T-helper 1 cell (primary cell): ENCODE results near the gene BMP6.

Experiments
- DNase-seq, 5 donors: peaks; one replicate each; pipeline ENCODE4 v3.0.0-alpha.2; 2012 to 2020

Gene BMP6

GRCh38 chr6:7720346-7720745 is 5.6 kb upstream of the BMP6 start:
- no peak for DNase-seq

- no peak for DNase-seq
These were observed 4.2 kb upstream of the BMP6 start for GRCh38 chr6:7721649-7722048.

DNA sequence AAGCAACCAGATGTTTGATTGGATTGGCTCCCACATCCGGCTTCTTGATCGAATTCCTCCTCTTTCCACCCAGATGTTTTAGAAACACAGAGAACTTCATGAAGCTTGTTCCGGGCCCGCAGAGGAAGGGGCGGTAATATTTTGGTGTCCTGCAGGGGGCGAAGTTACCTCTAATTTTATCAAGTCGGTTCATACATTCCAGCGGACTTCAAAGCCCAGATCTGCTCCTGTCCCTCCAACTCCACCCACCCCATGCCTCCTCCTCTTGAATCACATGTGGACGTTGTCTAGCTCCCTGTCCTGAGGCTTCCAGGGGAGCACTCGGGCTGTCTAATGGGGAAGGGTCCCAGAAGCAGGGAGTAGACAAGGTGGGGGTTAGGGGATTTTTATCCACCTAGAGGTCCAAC is 2.9 kb upstream of the BMP6 start:
- peak in 2 of 5 donors; percentile 49 to 51 for DNase-seq

DNA sequence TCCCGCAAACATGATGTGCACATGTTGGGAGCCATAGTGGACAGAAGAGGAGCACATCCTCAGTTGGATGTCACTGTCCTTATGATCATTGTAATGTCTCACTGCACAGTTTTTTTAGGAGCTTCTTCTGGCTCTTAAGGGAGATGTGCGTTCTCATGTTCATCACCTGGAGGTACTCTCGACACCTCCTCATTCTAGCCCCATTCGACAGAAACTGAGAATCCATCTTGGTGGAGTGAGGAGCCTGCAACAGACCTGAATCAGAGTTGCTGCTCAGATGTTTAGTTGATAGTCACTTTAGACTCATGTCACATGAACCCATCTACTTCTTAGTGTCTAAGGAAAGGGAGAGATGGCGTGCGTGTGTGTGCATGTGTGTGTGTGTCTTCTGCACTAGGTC is 2.3 kb upstream of the BMP6 start:
- DNase-seq: no peak

- no peak for DNase-seq
These were observed 487 bp upstream of the BMP6 start for GRCh38 chr6:7725412-7725811.

DNA sequence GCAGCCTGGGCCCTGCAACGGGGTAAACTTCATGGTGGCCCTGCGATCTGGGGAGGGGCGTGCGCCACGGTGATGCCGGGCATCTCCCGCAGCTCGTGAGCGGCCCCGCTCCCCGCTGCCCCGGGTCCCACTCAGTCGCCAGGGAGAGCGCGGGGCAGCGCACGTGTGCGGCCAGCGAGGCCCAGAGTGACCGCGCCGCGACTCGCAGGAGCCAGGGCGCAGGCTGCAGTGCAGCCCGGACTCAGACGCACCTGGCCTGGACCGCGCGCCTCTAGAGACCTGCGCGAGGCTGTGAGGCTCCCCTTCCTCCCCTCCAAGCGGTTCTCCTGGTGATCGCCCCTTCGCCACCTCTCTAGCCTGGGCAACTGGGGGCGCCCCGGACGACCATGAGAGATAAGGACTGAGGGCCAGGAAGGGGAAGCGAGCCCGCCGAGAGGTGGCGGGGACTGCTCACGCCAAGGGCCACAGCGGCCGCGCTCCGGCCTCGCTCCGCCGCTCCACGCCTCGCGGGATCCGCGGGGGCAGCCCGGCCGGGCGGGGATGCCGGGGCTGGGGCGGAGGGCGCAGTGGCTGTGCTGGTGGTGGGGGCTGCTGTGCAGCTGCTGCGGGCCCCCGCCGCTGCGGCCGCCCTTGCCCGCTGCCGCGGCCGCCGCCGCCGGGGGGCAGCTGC is 652 bp downstream of the BMP6 start:
- DNase-seq: no peak

GRCh38 chr6:7727086-7727945 is 1.4 kb downstream of the BMP6 start:
- no peak for DNase-seq

GRCh38 chr6:7727946-7728854 is 2.3 kb downstream of the BMP6 start:
- DNase-seq: peak in 1 of 5 donors; percentile 10

DNA sequence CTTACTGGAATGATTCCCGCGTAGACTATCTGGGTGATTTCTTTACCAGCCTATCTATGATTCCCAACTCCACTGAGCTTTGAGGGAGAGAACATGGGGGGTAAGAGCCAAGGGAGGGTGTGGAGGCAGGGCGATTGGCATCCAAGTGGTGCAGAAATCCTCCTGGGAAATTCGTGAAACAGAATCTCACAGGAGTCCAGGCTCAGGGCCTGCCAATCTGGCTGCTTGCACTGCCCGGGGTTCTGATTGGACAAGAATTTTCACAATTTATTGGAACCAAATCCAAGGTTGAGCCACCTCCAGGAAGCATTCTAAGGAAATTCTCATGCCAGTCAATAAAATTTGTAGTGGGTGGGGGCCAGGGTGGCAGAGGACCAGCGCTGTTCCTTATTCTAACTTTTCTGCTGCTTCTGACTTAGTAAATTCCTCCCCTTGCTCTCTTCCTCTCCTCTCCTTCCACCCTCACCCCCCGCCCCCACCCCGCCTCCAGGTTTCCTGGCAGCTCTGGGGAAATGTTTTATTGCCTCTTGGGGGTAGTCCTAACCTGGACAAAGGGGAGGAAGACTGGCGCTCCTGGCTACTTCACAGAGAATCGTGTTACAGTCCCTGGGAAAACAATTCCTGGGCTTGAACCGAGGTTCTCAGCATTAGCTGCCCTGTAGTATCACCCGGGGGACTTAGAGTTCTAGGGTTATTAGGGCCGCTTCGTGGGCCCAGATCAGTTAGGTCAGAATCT is 3.1 kb downstream of the BMP6 start:
- no peak for DNase-seq

- no peak for DNase-seq
These were observed 4.3 kb downstream of the BMP6 start for GRCh38 chr6:7730001-7730783.

DNA sequence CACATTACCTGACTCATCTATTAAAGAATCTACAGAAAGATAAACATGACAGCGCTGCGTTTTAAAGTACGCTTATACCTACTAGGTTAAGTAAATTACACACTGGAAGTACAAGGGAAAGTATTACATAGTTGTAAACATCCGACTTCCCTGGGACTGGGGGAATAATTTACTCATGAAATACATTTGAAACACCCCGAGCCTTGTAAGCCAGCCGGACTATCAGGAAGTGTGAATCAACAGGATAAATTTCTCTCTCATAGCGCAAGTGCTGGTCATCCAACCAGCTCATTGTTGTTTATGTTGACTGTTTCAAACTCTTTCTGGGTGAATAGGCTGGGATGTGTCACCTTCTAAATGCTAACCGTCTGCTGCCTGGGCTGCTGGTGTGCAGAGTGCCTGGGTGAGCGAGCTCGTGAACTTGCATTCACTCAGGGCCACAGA is 4.9 kb downstream of the BMP6 start:
- no peak for DNase-seq

GRCh38 chr6:7731294-7731693 is 5.4 kb downstream of the BMP6 start:
- DNase-seq: no peak

DNA sequence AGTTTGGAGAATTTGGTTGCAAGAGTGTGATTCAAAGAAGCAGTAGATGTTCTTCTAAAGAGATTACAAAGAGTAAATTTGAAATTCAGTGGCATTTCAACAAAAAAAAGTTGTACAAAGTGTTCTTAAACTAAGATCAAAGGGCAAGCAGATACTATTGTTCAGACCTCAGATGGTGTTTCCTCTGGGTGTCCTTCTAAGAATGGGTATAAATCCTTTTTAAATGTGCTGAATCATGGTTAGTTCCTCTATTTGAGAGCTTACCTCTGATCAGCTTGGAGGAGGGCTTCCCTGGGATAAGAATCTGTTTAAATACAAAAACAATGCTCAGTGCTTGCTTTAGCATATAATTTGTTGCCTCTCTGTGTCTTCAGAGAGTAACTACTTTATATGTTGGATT is 6.3 kb downstream of the BMP6 start:
- DNase-seq: no peak

- DNase-seq: no peak
These were observed 8.9 kb downstream of the BMP6 start for GRCh38 chr6:7734707-7735383.

DNA sequence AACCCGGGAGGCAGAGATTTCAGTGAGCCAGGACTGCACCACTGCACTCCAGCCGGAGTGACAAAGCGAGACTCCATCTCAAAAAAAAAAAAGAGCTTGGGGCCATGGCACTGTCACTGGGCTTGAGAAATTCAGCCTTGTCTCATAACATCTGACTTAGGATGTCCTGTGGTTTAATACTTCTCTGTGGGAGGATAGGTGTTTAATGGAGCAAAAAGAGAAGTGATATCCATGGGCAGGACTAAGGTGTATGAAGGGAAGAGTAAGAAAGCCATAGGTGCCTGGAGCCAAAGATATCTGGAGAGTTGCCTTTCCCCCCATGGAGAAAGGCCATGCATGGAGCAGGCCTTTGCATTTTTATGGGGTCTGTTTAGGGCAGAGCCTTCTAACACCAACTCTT is 11.2 kb downstream of the BMP6 start:
- DNase-seq: no peak

DNA sequence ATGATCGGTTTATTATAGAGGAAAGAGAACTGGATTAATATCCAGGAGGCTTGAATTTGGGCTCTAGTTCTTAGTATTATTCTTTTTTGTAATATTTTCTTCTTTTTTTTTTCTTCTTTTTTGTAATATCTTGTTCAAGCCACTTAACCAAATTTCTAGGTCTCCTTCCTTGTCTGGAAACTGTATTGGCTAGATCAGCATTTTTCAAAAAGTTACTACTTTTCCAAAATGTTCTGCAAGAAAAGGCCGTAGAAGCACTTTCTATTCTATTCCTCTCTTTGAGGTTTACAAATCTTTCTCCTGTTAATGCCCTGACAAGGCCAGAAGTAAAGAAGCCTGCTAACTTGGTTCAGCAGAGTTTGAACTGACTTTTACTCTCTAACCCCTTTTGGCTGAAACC is 12.0 kb downstream of the BMP6 start:
- DNase-seq: no peak

- no peak for DNase-seq
These were observed 16.4 kb downstream of the BMP6 start for GRCh38 chr6:7742223-7742785.

GRCh38 chr6:7745942-7746341 is 20.0 kb downstream of the BMP6 start:
- DNase-seq: no peak

DNA sequence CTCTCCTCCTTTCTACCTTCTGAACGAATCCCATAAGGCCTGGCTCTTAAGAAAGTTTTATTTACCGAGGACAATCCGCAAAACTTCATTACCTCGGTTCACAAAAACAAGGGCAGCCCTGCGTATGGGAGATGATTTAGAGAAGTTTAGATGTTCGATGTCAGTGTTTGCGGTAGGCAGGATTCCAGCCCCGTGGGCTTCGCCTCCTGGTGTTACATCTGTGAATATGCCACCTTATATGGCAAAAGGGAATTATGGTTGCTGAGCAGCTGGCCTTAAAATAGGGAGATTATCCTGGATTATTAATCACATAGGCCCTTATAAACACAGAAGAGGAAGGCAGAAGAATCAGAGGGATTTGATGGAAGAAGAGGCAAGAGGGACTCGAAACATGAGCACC is 21.1 kb downstream of the BMP6 start:
- no peak for DNase-seq

GRCh38 chr6:7747433-7747832 is 21.5 kb downstream of the BMP6 start:
- no peak for DNase-seq
